Mammary epithelial cell (primary cell): ENCODE measurements around the gene PGBD1.

ENCODE experiments used
- CTCF ChIP-seq, 2 donors: IDR thresholded peaks in 1 of 2; conservative IDR thresholded peaks in 1 of 2; 2 replicates each; pipeline ENCODE4 v1.5.1; 2011 to 2012; ENCODE audit warnings: inconsistent platforms in 2 of 2, low read length in 2 of 2, mild to moderate bottlenecking in 2 of 2, control low read depth in 1 of 2, low read depth in 1 of 2; ENCODE audit not compliant: insufficient read depth in 1 of 2; ENCODE audit errors: extremely low read depth in 1 of 2
- EZH2 ChIP-seq: IDR thresholded peaks from 2 replicates; pipeline ENCODE4 v1.6.1; 2012; ENCODE audit warnings: low read length, inconsistent platforms, borderline replicate concordance

GRCh38 chr6:28335040-28335563 lies 53.7 kb downstream of the PGBD1 start:
- no peak for TF ChIP-seq CTCF (conservative IDR thresholded peaks at IDR 0.05 in 1 of 2, IDR thresholded peaks at IDR 0.05 in 1 of 2; ENCODE audit: extremely low read depth in 1 of 2, insufficient read depth in 1 of 2, low read depth in 1 of 2, low read length in 2 of 2)
- no peak for TF ChIP-seq EZH2
